HG03575 (cell line): ENCODE results near the gene CDC42EP1.
"Not testable (repeated sequence)": the region's sequence is repeated elsewhere in the genome, so short reads cannot be mapped to it uniquely, and the experiment has no call there.

Experiments
- ATAC-seq: cut with Tn5 transposase; IDR thresholded peaks from one replicate; pipeline ENCODE4 v1.9.1; 2021; ENCODE audit not compliant: unreplicated experiment, insufficient number of reproducible peaks, low FRiP score; ENCODE audit errors: extremely low read depth

Gene CDC42EP1

GRCh38 chr22:37529652-37530345 lies 30.5 kb upstream of the CDC42EP1 start:
- ATAC-seq, result no peak

- ATAC-seq, result no peak
Measured at GRCh38 chr22:37533995-37534394, 26.3 kb upstream of the CDC42EP1 start.

GRCh38 chr22:37534445-37534844 lies 25.8 kb upstream of the CDC42EP1 start:
- ATAC-seq, result no peak

GRCh38 chr22:37535159-37535558 lies 25.1 kb upstream of the CDC42EP1 start:
- no peak for ATAC-seq

GRCh38 chr22:37538590-37539357 lies 21.5 kb upstream of the CDC42EP1 start:
- ATAC-seq, result no peak

GRCh38 chr22:37539790-37540189 lies 20.5 kb upstream of the CDC42EP1 start:
- not testable (repeated sequence) for ATAC-seq

GRCh38 chr22:37542416-37542815 lies 17.9 kb upstream of the CDC42EP1 start:
- ATAC-seq, result not testable (repeated sequence)

- ATAC-seq, result no peak
Measured at GRCh38 chr22:37542959-37543358, 17.3 kb upstream of the CDC42EP1 start.

- no peak for ATAC-seq
Measured at GRCh38 chr22:37544955-37545702, 15.2 kb upstream of the CDC42EP1 start.

GRCh38 chr22:37545703-37546436 lies 14.4 kb upstream of the CDC42EP1 start:
- no peak for ATAC-seq

- ATAC-seq, result no peak
Measured at GRCh38 chr22:37546437-37547250, 13.6 kb upstream of the CDC42EP1 start.

- no peak for ATAC-seq
Measured at GRCh38 chr22:37547251-37547741, 13.0 kb upstream of the CDC42EP1 start.

- ATAC-seq, result no peak
Measured at GRCh38 chr22:37549704-37550059, 10.6 kb upstream of the CDC42EP1 start.

GRCh38 chr22:37550921-37551320 lies 9.4 kb upstream of the CDC42EP1 start:
- ATAC-seq, result not testable (repeated sequence)

GRCh38 chr22:37551981-37552380 lies 8.3 kb upstream of the CDC42EP1 start:
- ATAC-seq, result no peak

- ATAC-seq, result no peak
Measured at GRCh38 chr22:37552524-37553163, 7.6 kb upstream of the CDC42EP1 start.

GRCh38 chr22:37553725-37554124 lies 6.6 kb upstream of the CDC42EP1 start:
- no peak for ATAC-seq

- ATAC-seq, result no peak
Measured at GRCh38 chr22:37555029-37555428, 5.3 kb upstream of the CDC42EP1 start.
